ENCODE results near the gene CYLD. TPM values are rescaled to one million over a fixed set of nuclear protein-coding genes. Genes with fewer than 3 reads are reported as not detected.

CYLD gene
- total RNA-seq, 1 experiment from 2014 or later, result 12.5 TPM

GRCh38 chr16:50833929-50834328, 92.0 kb downstream of the CYLD start:
- Mint-ChIP-seq H3K27ac (no peak overlapping the region), H3K4me1 (peaks cover 0 to 3% of the 10 kb centered on the region in 2 experiments; a peak in 2 of 4 replicates)
- WGBS (ENCODE audit: extremely low coverage, insufficient read length, low lambda C conversion rate), result no CpG with 5 or more reads among the region's 3 CpGs

More at GRCh38 chr16:50833929-50834328, 92.0 kb downstream of the CYLD start:
- Mint-ChIP-seq H3K9me3 (peaks cover 7 to 16% of the 10 kb centered on the region in 2 experiments; a peak in 4 of 5 replicates), H3K27me3 (ENCODE audit: low read depth) (peaks cover 3% of the 10 kb centered on the region), H3K36me3 (ENCODE audit: insufficient read depth in 1 of 3, low read depth in 3 of 3) (peaks cover 0 to 5% (median 4%) of the 10 kb centered on the region in 3 experiments; a peak in 3 of 7 replicates), H3K4me3 (no peak overlapping the region)
- no peaks in the 10 kb centered on the region for H3K27me3 ChIP-seq (ENCODE audit: insufficient read depth, low read length)
- no peaks in the 10 kb centered on the region for H3K9me3 ChIP-seq (ENCODE audit: control insufficient read depth, low read depth, low read length)
- no peak overlapping the region for H3K9ac ChIP-seq (ENCODE audit: extremely low read depth, insufficient read length, low read length)
- H2BK20ac ChIP-seq (ENCODE audit: low read depth, low read length, poor library complexity, severe bottlenecking), result no peak overlapping the region
- no peak overlapping the region for H4K5ac ChIP-seq (ENCODE audit: insufficient read length, low read depth, low read length)
- H3K4me2 ChIP-seq (ENCODE audit: insufficient read depth, insufficient read length, low read length), result no peak overlapping the region
- H4K91ac ChIP-seq (ENCODE audit: insufficient read length, low read depth, low read length), result no peak overlapping the region
- H3K23ac ChIP-seq (ENCODE audit: insufficient read length, low read depth, low read length), result no peak overlapping the region
- no peak overlapping the region for H3T11ph ChIP-seq (ENCODE audit: low read length)
- H3K18ac ChIP-seq (ENCODE audit: insufficient read length, low read depth, low read length), result no peak overlapping the region
- no peak overlapping the region for H2BK120ac ChIP-seq (ENCODE audit: low read depth, low read length, poor library complexity, severe bottlenecking)
- no peaks in the 10 kb centered on the region for H4K20me1 ChIP-seq (ENCODE audit: control insufficient read depth, insufficient read depth, insufficient read length)
- H3K14ac ChIP-seq (ENCODE audit: insufficient read depth, low read length), result no peak overlapping the region
- H4K8ac ChIP-seq (replicated peaks; ENCODE audit: insufficient read length, low read depth, low read length), result no peak overlapping the region
- DNase-seq, result no peak
- H2AFZ ChIP-seq (ENCODE audit: low read length), result no peak overlapping the region
- H3K4ac ChIP-seq (ENCODE audit: low read depth, low read length), result no peak overlapping the region
- H2BK5ac ChIP-seq (ENCODE audit: insufficient read length, low read length), result no peak overlapping the region
- no peak overlapping the region for H2BK12ac ChIP-seq (ENCODE audit: insufficient read length, low read depth, low read length)
- H3K79me2 ChIP-seq (ENCODE audit: insufficient read depth, low read length), result no peaks in the 10 kb centered on the region
- TF ChIP-seq CTCF (conservative IDR thresholded peaks at IDR 0.05), result no peak
- no peaks in the 10 kb centered on the region for H3K79me1 ChIP-seq (ENCODE audit: insufficient read depth, low read depth, low read length, poor library complexity, severe bottlenecking)
- H2AK5ac ChIP-seq (ENCODE audit: insufficient read length, low read length), result no peak overlapping the region
- no peak overlapping the region for H3K56ac ChIP-seq (ENCODE audit: insufficient read length, low read depth, low read length)
- H2BK15ac ChIP-seq (ENCODE audit: low read depth, low read length), result no peak overlapping the region
- no peaks in the 10 kb centered on the region for H3K4me1 ChIP-seq (ENCODE audit: insufficient read depth, low read length)
- no peaks in the 10 kb centered on the region for H3K23me2 ChIP-seq (ENCODE audit: insufficient read length, low read depth, low read length, poor library complexity, severe bottlenecking)
- no peak overlapping the region for H3K27ac ChIP-seq (ENCODE audit: insufficient read length, low read depth, low read length)

Measured in H9 (cell line).